HepG2 (cell line): Measurements from ENCODE around the gene ASIC3.

ENCODE experiments used
- BCLAF1 ChIP-seq: fragments of 450-650 bp; IDR thresholded peaks from 2 replicates; pipeline ENCODE4 v1.6.1; 2017; ENCODE audit warnings: mild to moderate bottlenecking
- LCORL ChIP-seq, 2 experiments: fragments of 450-650 bp in 1 of 2; sonication (generic) in 1 of 2; formaldehyde crosslinking in 1 of 2; IDR thresholded peaks; 2 replicates each; pipeline versions ENCODE4 v1.5.0 to v1.6.1; 2017 to 2020; ENCODE audit warnings: antibody characterized with exemption in 1 of 2, missing genetic modification reagents in 1 of 2
- RFX5 ChIP-seq: IDR thresholded peaks from 2 replicates; pipeline ENCODE4 v1.6.1; 2011; ENCODE audit warnings: low read depth, low read length, improper control_type of control experiment
- SNRNP70 ChIP-seq: fragments of 200-400 bp; formaldehyde crosslinking; IDR thresholded peaks from 2 replicates; pipeline ENCODE4 v1.6.1; 2017; ENCODE audit warnings: mild to moderate bottlenecking, low read depth, low read length, moderate library complexity
- SP4 ChIP-seq: sonication (generic); formaldehyde crosslinking; IDR thresholded peaks from 2 replicates; pipeline ENCODE4 v1.8.1; 2023; ENCODE audit warnings: mild to moderate bottlenecking, missing genetic modification reagents
- ZNF317 ChIP-seq: sonication (generic); formaldehyde crosslinking; IDR thresholded peaks from 2 replicates; pipeline ENCODE4 v1.5.0; 2020; ENCODE audit warnings: mild to moderate bottlenecking, missing genetic modification reagents
- ZNF777 ChIP-seq: sonication (generic); formaldehyde crosslinking; IDR thresholded peaks from 2 replicates; pipeline ENCODE4 v1.4.0; 2020; ENCODE audit warnings: missing genetic modification reagents

GRCh38 chr7:151012911-151013347 is 35.4 kb upstream of the ASIC3 start:
- TF ChIP-seq RFX5 (no peak), LCORL (IDR thresholded peaks at IDR 0.05) (no peak), LCORL (CRISPR knock-in tag; IDR thresholded peaks at IDR 0.05) (no peak), SP4 (no peak; the same call in 1 of the 2 replicates), SNRNP70 (no peak), ZNF777 (no peak), ZNF317 (no peak), BCLAF1 (no peak)
